HEK293 (cell line): ENCODE results near the gene CDH22.

Source experiments
- CTCF ChIA-PET: fragments of 350-600 bp; formaldehyde crosslinking; extraction: SDS; loops from one replicate; lab custom pipeline; 2021; ENCODE audit warnings: antibody characterized with exemption; lab: Yijun Ruan, JAX
- POLR2A ChIA-PET: fragments of 300-600 bp; formaldehyde crosslinking; extraction: SDS; loops from one replicate; lab custom pipeline; 2020; ENCODE audit warnings: antibody characterized with exemption, inconsistent platforms; lab: Yijun Ruan, JAX
- H3K27ac ChIP-seq: fragments of 200-500 bp; sonication (Bioruptor generic); 2 replicates; pipeline ENCODE4 v1.5.1; 2014; ENCODE audit warnings: low read depth, low read length, control low read depth, inconsistent platforms; ENCODE audit errors: extremely low read depth
- H3K36me3 ChIP-seq, 2 experiments: fragments of 200-500 bp in 1 of 2; sonication (Bioruptor generic) in 1 of 2; 1 replicate in 1 of 2; 2 replicates in 1 of 2; pipeline ENCODE4 v1.5.1; 2014 to 2017; ENCODE audit warnings: inconsistent platforms in 2 of 2, low read length in 2 of 2; ENCODE audit not compliant: control insufficient read depth in 2 of 2, insufficient read depth in 1 of 2
- H3K4me1 ChIP-seq: fragments of 200-500 bp; sonication (Bioruptor generic); 2 replicates; pipeline ENCODE4 v1.5.1; 2014; ENCODE audit warnings: mild to moderate bottlenecking, low read length, inconsistent platforms; ENCODE audit not compliant: control insufficient read depth, insufficient read depth
- H3K4me3 ChIP-seq: 2 replicates; pipeline ENCODE4 v1.5.1; 2011; ENCODE audit warnings: low read depth, mild to moderate bottlenecking, control low read depth, low read length, moderate library complexity
- H3K9me3 ChIP-seq: fragments of 200-500 bp; sonication (Bioruptor generic); 2 replicates; pipeline ENCODE4 v1.5.1; 2014; ENCODE audit warnings: low read depth, low read length, inconsistent platforms; ENCODE audit not compliant: control insufficient read depth, insufficient read depth
- BCL6B ChIP-seq: fragments of 450-650 bp; formaldehyde crosslinking; IDR thresholded peaks from 2 replicates; pipeline ENCODE4 v1.5.1; 2017; ENCODE audit warnings: missing biosample characterization, missing genetic modification characterization
- GLIS1 ChIP-seq: fragments of 450-650 bp; formaldehyde crosslinking; IDR thresholded peaks from 2 replicates; pipeline ENCODE4 v1.5.1; 2016; ENCODE audit warnings: missing biosample characterization, missing genetic modification characterization
- HOXA7 ChIP-seq: sonication (generic); formaldehyde crosslinking; IDR thresholded peaks from 2 replicates; pipeline ENCODE4 v1.8.1; 2022; ENCODE audit warnings: missing genetic modification reagents, borderline replicate concordance
- HOXC10 ChIP-seq: sonication (generic); formaldehyde crosslinking; IDR thresholded peaks from 2 replicates; pipeline ENCODE4 v1.8.1; 2023; ENCODE audit warnings: mild to moderate bottlenecking, missing genetic modification reagents
- HOXD13 ChIP-seq: sonication (generic); formaldehyde crosslinking; IDR thresholded peaks from 2 replicates; pipeline ENCODE4 v1.8.0; 2022; ENCODE audit warnings: missing genetic modification reagents, borderline replicate concordance
- MEIS1 ChIP-seq: sonication (generic); formaldehyde crosslinking; IDR thresholded peaks from 2 replicates; pipeline ENCODE4 v1.8.1; 2022; ENCODE audit warnings: missing genetic modification reagents, mild to moderate bottlenecking, borderline replicate concordance
- OVOL3 ChIP-seq: fragments of 450-650 bp; formaldehyde crosslinking; IDR thresholded peaks from 2 replicates; pipeline ENCODE4 v1.5.1; 2016; ENCODE audit warnings: missing biosample characterization, missing genetic modification characterization
- PRDM1 ChIP-seq: fragments of 450-650 bp; formaldehyde crosslinking; IDR thresholded peaks from 2 replicates; pipeline ENCODE4; 2016; ENCODE audit warnings: missing biosample characterization, missing genetic modification characterization
- RBAK ChIP-seq: fragments of 450-650 bp; formaldehyde crosslinking; IDR thresholded peaks from 2 replicates; pipeline ENCODE4 v1.5.1; 2016; ENCODE audit warnings: missing biosample characterization, missing genetic modification characterization
- ZBTB7A ChIP-seq: fragments of 450-650 bp; formaldehyde crosslinking; IDR thresholded peaks from 2 replicates; pipeline ENCODE4 v1.5.1; 2016; ENCODE audit warnings: low read depth, missing biosample characterization, missing genetic modification characterization
- ZBTB8A ChIP-seq: fragments of 450-650 bp; formaldehyde crosslinking; IDR thresholded peaks from 2 replicates; pipeline ENCODE4 v1.5.1; 2016; ENCODE audit warnings: missing biosample characterization, missing genetic modification characterization
- ZNF146 ChIP-seq: fragments of 450-650 bp; formaldehyde crosslinking; IDR thresholded peaks from 2 replicates; pipeline ENCODE4 v1.5.1; 2016; ENCODE audit warnings: missing biosample characterization, missing genetic modification characterization
- ZNF157 ChIP-seq: fragments of 450-650 bp; formaldehyde crosslinking; IDR thresholded peaks from 2 replicates; pipeline ENCODE4 v1.5.1; 2016; ENCODE audit warnings: missing biosample characterization, missing genetic modification characterization
- ZNF335 ChIP-seq: fragments of 450-650 bp; formaldehyde crosslinking; conservative IDR thresholded peaks from 2 replicates; pipeline ENCODE4 v1.5.1; 2016; ENCODE audit warnings: missing biosample characterization, missing genetic modification characterization
- ZNF366 ChIP-seq: fragments of 450-650 bp; formaldehyde crosslinking; conservative IDR thresholded peaks from 2 replicates; pipeline ENCODE4 v1.5.1; 2016; ENCODE audit warnings: missing biosample characterization, missing genetic modification characterization
- ZNF449 ChIP-seq: fragments of 450-650 bp; formaldehyde crosslinking; IDR thresholded peaks from 2 replicates; pipeline ENCODE4 v1.5.1; 2017; ENCODE audit warnings: missing biosample characterization, mild to moderate bottlenecking, missing genetic modification characterization, moderate library complexity
- ZNF621 ChIP-seq: fragments of 450-650 bp; formaldehyde crosslinking; IDR thresholded peaks from 2 replicates; pipeline ENCODE4 v1.5.1; 2017; ENCODE audit warnings: missing biosample characterization, missing genetic modification characterization
- ZNF664 ChIP-seq: fragments of 450-650 bp; formaldehyde crosslinking; IDR thresholded peaks from 2 replicates; pipeline ENCODE4 v1.5.1; 2016; ENCODE audit warnings: missing biosample characterization, missing genetic modification characterization
- ZNF747 ChIP-seq: fragments of 450-650 bp; formaldehyde crosslinking; IDR thresholded peaks from 2 replicates; pipeline ENCODE4 v1.5.1; 2016; ENCODE audit warnings: missing biosample characterization, missing genetic modification characterization
- ZNF785 ChIP-seq: fragments of 450-650 bp; formaldehyde crosslinking; IDR thresholded peaks from 2 replicates; pipeline ENCODE4 v1.5.1; 2016; ENCODE audit warnings: missing biosample characterization, missing genetic modification characterization
- TF ChIP-seq, protein P1 (sequence below): fragments of 450-650 bp; formaldehyde crosslinking; IDR thresholded peaks from 2 replicates; pipeline ENCODE4 v1.5.1; 2017; ENCODE audit warnings: missing biosample characterization, missing genetic modification characterization
- TF ChIP-seq, protein P2 (sequence below): fragments of 450-650 bp; formaldehyde crosslinking; IDR thresholded peaks from 2 replicates; pipeline ENCODE4 v1.5.0; 2017; ENCODE audit warnings: missing biosample characterization, missing genetic modification characterization, borderline replicate concordance

CDH22 gene

DNA sequence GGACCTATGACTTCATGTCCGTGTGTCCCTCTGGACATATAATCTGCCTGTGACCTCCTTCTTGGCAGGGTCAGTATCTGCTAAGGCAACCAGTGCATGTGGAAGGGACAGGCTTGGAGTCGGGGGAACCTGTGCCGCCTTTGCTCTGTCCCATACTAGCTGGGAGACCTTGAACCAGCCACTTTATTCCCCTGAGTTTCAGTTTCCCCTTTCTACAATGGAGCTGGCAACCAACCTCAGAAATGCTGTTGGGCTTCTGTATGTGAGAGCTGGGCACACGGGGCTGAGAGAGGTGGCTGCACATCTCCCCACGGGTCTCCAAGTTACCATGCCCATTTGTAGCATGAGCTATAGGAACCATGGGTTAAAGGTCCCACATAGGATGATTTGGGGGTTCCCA lies 136.4 kb downstream of the CDH22 start:
- H3K36me3 ChIP-seq: no peaks in the 10 kb centered on the region
- ChIA-PET POLR2A (no interaction called here), CTCF (interaction anchor here (1.0 to 1.5 kb wide), 2 partner anchors 176 to 177 kb away, joined by 4 to 5 read pairs; no protein-coding TSS in a partner anchor)
- TF ChIP-seq ZBTB7A: no peak
- TF ChIP-seq, protein P1, sequence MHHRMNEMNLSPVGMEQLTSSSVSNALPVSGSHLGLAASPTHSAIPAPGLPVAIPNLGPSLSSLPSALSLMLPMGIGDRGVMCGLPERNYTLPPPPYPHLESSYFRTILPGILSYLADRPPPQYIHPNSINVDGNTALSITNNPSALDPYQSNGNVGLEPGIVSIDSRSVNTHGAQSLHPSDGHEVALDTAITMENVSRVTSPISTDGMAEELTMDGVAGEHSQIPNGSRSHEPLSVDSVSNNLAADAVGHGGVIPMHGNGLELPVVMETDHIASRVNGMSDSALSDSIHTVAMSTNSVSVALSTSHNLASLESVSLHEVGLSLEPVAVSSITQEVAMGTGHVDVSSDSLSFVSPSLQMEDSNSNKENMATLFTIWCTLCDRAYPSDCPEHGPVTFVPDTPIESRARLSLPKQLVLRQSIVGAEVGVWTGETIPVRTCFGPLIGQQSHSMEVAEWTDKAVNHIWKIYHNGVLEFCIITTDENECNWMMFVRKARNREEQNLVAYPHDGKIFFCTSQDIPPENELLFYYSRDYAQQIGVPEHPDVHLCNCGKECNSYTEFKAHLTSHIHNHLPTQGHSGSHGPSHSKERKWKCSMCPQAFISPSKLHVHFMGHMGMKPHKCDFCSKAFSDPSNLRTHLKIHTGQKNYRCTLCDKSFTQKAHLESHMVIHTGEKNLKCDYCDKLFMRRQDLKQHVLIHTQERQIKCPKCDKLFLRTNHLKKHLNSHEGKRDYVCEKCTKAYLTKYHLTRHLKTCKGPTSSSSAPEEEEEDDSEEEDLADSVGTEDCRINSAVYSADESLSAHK (tag by site-specific recombination): peak; percentile 59; the same call in 1 of the 2 replicates
- TF ChIP-seq ZNF146 (tag by site-specific recombination): no peak
- TF ChIP-seq HOXC10 (CRISPR knock-in tag): no peak
- no peak for TF ChIP-seq GLIS1 (tag by site-specific recombination)
- TF ChIP-seq HOXA7 (CRISPR knock-in tag): no peak
- TF ChIP-seq OVOL3: no peak
- TF ChIP-seq BCL6B (tag by site-specific recombination): no peak
- TF ChIP-seq ZNF157 (tag by site-specific recombination): no peak
- TF ChIP-seq ZNF335 (tag by site-specific recombination): no peak
- no peak for TF ChIP-seq ZNF664
- TF ChIP-seq ZBTB8A (tag by site-specific recombination): no peak
- TF ChIP-seq ZNF621: no peak
- peak; percentile 89 for TF ChIP-seq ZNF449 (tag by site-specific recombination)
- TF ChIP-seq MEIS1: no peak
- TF ChIP-seq RBAK (tag by site-specific recombination): no peak
- TF ChIP-seq HOXD13 (CRISPR knock-in tag): no peak
- TF ChIP-seq ZNF785 (tag by site-specific recombination): no peak
- H3K4me3 ChIP-seq: no peak overlapping the region
- no peak overlapping the region for H3K27ac ChIP-seq
- no peaks in the 10 kb centered on the region for H3K4me1 ChIP-seq
- no peaks in the 10 kb centered on the region for H3K9me3 ChIP-seq

GRCh38 chr20:46171476-46171875 lies 136.8 kb downstream of the CDH22 start:
- Histone ChIP-seq H3K27ac (no peak overlapping the region), H3K9me3 (no peaks in the 10 kb centered on the region), H3K4me3 (no peak overlapping the region), H3K4me1 (no peaks in the 10 kb centered on the region), H3K36me3 (no peaks in the 10 kb centered on the region)
- ChIA-PET POLR2A (no interaction called here), CTCF (interaction anchor here (1.1 to 1.5 kb wide), 3 partner anchors 15 to 178 kb away, joined by 3 to 5 read pairs (median 5); no protein-coding TSS in a partner anchor)
- peak; percentile 92 for TF ChIP-seq PRDM1 (tag by site-specific recombination)
- TF ChIP-seq, protein P2, sequence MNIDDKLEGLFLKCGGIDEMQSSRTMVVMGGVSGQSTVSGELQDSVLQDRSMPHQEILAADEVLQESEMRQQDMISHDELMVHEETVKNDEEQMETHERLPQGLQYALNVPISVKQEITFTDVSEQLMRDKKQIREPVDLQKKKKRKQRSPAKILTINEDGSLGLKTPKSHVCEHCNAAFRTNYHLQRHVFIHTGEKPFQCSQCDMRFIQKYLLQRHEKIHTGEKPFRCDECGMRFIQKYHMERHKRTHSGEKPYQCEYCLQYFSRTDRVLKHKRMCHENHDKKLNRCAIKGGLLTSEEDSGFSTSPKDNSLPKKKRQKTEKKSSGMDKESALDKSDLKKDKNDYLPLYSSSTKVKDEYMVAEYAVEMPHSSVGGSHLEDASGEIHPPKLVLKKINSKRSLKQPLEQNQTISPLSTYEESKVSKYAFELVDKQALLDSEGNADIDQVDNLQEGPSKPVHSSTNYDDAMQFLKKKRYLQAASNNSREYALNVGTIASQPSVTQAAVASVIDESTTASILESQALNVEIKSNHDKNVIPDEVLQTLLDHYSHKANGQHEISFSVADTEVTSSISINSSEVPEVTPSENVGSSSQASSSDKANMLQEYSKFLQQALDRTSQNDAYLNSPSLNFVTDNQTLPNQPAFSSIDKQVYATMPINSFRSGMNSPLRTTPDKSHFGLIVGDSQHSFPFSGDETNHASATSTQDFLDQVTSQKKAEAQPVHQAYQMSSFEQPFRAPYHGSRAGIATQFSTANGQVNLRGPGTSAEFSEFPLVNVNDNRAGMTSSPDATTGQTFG (tag by site-specific recombination): no peak
- peak; percentile 96 for TF ChIP-seq ZNF366 (tag by site-specific recombination)
- no peak for TF ChIP-seq ZNF747 (tag by site-specific recombination)
